GM18951 (cell line): ENCODE measurements around the gene WDR5.

Source experiments
- POLR2A ChIP-seq: IDR thresholded peaks from 4 replicates; pipeline ENCODE4 v1.6.1; 2011; ENCODE audit warnings: mild to moderate bottlenecking; ENCODE audit not compliant: insufficient read length, insufficient read depth; ENCODE audit errors: extremely low read depth
- in situ Hi-C: fragments of 300-500 bp; cut with MboI; formaldehyde crosslinking; loops from one replicate; pipeline ENCODE4 v1.12.0; 2022; ENCODE audit warnings: low sequenced_read_pairs, mixed read lengths, inconsistent platforms; ENCODE audit not compliant: unreplicated experiment

WDR5 gene

DNA sequence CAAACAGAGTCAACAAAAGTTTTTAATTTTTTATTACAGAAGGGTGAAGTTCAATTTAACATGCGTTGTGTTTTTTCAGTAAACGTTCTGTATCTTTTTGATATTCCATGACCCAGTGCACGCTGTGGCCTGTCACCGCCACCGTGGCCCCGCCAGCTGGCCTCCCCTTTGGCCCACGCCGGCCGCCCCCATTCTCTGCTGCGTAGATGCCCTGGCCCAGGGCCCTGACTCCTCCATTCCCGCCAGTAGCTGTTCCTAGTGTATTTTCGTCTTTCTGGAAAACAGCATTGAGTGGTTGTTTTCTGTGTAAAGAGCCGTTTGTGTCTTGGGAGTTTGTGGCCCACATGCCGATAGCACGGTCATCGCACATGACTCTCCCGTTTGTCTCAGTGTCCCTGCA, 22.4 kb downstream of the WDR5 start:
- in situ Hi-C loops, result no loop called here
- TF ChIP-seq POLR2A, result no peak

DNA sequence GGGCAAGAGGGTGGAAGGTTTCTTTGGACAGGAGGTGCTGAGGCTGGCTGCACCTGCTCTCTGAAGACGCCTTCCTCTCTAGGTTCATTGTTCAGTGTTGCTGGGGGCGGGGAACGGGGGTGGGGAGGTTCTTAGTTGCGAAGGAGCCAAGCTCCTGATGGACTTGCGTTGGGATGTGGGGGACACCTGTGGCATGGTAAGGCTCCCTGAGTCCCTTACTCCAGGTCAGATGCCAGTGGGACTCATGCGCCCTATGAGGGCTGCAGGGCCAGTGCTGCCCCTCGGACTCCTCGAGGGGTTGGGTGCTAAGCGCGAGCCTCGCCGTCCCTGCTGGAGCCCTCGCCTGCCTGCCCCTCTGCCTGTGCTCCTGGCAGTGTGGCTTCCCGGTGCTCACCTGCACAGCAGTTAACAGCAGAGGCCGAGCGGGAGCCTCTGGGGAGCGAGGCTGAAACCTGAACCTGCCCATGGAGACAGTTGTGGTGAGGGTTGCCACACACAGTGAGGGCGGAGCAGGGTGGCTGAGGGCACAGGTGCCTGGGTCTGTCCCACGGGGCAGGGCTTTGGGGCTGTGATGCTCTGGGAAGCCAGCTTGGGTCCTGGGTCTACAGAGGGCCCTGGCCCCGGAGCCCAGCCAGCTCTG, 23.0 kb downstream of the WDR5 start:
- in situ Hi-C loops, result no loop called here
- no peak for TF ChIP-seq POLR2A

DNA sequence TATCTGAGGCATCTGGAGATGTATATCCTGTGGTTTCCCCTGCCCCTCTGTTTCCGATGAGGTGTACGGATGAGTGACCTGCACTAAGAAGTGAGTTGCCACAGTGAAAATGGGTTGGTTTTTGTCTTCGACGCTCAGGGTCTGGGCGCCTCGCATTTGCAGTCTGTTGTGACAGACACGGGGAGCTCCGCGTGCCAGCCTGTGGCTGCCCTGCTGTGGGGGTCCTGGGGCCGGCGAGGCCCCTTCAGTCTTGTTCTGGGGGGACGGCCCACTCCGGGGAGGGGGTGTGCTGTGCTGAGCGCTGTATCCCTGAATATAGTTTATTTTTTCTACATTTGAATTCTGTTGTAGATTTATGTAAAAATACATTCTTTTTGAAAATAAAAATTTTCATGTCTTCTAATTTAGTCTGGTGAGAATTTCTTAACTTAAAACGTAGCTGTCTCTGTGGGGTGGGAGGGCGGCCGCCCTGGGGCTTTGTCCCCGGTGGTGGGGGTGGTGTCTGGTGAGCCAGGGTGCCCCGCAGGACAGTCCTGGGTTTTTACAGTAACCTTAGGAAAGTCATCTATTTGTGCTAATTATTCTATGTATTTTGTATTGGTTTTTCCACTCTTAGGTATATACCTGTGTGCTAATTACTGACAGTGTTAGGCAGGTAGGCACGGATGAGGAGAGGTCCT, 23.8 kb downstream of the WDR5 start:
- in situ Hi-C loops, result no loop called here

DNA sequence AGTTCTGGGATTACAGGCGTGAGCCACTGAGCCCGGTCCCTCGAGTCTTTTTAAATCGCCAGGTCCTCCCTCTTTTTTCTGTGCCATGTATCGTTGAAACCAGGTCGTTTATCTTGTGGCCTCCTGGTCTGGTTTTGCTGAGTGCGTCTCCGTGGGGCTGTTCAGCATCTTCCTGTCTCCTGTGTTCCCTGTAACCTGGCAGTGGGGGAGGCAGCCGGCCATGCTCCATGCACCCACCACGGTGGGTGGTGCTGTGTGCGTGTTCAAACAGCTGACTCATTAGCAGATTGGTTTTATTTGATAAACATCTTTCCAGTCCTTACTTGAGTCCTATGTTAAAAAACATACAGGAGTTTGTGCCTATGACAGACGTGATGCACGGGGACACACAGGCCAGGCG, 25.8 kb downstream of the WDR5 start:
- in situ Hi-C loops, result no loop called here
- TF ChIP-seq POLR2A, result no peak

More for the DNA sequence above, 23.8 kb downstream of the WDR5 start:
- no peak for TF ChIP-seq POLR2A

DNA sequence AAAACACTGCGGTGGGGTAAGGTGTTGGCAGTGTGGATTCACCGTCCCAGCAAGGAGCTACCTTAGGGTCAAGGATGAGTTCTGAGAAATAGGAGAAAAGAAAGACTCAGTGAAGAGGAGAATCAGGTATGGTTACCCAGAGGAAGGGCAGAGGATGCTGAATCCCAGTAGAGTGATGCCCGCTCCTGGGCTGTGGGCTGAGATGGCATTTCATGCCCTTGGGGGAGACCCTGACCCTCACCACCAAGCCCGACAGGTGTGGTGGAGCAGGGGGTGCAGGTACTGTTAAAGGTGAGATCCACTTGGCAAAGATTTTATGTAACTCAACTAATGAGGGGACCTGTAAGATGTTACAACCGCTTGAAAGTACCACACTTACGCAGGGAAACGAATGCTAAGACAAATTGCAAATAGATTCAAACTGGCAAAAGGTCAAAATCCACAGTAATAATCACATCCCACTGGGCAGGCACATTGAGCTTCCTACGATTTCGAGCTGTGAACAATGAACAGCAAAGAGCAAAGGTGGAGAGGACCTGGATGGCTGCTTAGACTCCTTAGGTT, 26.4 kb downstream of the WDR5 start:
- in situ Hi-C loops, result no loop called here
- TF ChIP-seq POLR2A, result no peak

DNA sequence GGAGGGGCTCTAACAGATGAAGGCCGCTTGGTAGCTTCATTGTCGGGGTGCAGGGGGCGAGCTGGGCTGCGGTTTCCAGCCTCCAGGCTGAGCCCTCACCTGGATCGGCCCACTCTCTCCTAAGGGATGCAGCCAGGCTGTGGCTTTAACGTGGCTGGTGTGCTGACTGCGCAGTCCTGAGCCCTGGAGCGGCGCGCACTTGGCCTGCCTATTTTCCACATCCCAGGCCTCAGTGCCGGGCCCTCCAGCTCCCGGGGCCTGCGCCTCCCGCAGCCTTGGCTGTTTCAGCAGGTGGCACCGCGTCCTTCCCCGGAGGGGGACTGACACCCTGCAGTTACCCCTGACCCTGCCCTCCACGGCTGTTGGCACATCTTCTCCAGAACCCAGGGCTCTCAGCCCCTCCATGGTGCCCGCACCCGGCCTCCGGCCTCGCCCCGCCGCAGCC, 27.1 kb downstream of the WDR5 start:
- TF ChIP-seq POLR2A, result no peak
- in situ Hi-C loops, result no loop called here

DNA sequence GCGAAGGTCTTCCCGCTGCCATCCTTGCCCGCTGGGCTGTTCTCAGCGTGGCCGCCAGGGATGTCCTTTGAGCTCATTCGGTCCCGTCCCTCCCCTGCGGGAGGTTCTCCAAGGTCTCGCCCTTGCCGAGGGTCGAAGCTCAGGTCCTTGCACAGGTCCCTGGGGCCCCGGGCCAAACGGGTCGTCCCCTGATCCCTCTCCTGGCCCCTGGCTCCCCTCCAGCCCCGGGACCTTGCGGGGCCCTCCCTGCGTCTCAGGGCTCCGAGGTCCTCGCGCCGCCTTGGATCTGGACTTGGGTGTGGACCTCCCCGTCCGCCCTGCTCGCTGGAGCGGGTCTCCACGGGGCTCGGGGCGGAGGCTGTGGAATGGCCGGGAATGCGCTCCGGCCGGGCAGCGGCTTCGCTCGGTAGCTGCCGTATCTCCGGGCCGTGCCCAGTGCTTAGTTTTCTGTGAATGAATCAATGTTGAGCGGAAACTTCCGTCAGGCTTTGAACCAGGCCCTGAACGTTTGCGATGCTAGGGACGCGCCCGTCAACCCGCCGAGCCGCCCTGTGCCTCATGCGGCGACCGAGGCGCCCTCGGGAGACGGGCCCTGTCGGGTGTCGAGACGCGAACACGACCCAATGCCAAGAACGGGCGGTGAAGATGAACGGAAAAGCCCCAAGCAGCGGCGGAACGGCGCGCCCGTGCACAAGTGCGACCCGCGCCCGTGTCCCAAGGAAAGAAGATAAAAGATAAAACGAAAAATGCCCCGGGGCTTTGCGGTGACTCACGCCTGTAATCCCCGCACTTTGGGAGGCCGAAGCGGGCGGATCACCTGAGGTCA, 27.7 kb downstream of the WDR5 start:
- in situ Hi-C loops, result no loop called here
- no peak for TF ChIP-seq POLR2A

DNA sequence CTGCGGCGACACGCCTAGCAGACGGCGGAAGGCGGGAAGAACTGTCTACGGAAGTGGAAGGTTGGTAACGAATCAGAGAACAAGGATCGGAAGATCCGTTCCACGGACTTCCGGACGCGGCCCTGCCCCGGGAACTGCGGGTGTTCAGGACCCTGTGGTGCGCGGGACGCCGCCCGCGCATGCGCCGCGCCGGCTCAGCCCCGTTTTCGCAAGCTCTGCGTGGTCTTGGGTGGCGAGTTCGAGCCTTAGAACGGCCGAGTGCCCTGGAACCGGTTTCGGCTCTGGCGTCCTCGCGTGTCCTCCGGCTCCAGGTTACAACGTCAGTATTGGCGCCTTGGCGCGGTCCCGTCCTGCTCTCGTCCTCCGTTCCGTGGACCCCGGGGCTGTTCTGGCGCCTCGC, 29.0 kb downstream of the WDR5 start:
- TF ChIP-seq POLR2A, result no peak
- in situ Hi-C loops, result loop anchor here (5.0 kb wide), 1 partner anchor 282 kb away; no protein-coding TSS in a partner anchor

DNA sequence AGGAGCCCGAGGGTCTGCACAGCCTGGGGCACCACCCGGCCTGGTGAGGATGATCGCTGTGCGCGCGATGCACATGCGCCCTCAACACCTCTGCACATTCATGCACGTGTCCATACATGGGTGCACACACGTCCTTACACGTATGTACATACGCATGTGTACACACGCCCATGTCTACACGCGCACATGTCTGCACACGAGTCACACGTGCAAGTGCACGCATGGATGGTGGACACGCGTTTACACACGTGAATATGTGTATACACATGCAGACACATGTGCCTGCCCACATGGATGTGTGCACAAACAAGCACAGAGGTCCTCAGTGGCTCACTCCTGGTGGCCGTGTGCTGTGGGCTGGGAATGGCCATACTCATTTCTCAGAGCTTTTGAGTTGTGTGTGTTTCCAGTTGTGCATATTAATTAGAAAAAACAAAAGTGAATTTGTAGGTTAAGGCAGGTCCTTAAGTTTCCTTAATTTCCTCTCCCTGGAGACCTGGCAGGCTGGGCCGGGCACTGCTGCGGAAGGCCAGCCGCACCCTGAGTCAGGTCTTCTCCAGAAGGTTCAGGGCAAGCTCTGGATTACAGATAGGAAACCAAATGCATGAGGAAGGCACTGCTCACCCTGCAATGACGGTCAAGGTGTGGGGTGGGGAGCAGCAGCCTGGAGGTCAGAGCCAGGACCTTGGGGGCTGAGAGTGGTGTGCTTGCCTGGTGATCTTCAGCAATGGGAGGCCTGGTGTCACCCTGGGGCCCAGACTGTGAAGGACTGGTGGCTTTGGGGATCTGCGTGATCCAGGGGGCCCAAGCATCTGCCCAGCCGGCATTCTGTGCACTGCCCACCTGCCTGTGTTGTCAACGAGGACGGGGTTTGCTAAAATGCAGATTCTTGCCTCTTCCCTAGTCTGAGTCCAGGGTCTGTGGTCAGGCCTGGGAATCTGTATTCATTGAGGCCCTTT, 29.8 kb downstream of the WDR5 start:
- in situ Hi-C loops, result loop anchor here (5.0 kb wide), 1 partner anchor 282 kb away; no protein-coding TSS in a partner anchor
- TF ChIP-seq POLR2A, result no peak

DNA sequence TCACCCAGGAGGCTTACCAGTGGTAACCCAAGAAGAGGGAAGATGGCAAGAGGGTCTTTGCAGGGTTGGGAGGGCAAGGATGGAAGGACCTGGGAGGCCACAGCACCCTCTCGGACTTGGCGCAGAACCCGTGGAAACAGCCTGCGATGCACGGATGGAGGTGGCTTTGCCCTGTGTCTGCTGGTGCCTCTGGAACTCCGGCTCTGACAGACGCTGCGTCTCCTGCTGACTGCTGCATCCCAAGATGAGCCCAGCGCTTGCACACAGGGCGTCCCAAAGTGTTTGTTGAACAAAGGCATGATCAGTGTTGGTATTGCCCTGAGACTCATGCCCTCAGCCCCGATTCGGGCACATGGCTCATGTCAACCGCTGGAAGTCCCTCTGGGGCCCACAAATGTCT, 30.5 kb downstream of the WDR5 start:
- in situ Hi-C loops, result loop anchor here (5.0 kb wide), 1 partner anchor 281 kb away; no protein-coding TSS in a partner anchor
- no peak for TF ChIP-seq POLR2A

DNA sequence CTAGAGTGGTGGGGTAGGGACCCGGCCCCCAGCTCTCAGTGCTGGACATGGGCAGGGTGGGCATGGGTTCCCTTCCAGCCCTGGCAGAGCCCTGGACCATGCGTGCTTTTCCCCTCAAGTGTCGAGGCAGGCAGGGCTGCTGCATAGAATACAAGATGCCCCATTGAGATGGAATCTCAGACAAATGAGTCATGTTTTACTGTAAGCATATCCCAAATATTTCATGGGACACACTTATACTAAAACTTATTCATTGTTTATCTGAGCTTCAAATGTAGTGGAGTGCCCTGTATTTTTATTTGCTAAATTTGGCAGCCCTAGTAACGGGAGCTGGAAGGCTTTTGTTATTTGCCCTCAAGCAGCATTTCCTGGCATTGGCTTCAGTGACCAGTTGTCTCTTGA, 31.6 kb downstream of the WDR5 start:
- in situ Hi-C loops, result loop anchor here (5.0 kb wide), 1 partner anchor 280 kb away; no protein-coding TSS in a partner anchor
- no peak for TF ChIP-seq POLR2A

DNA sequence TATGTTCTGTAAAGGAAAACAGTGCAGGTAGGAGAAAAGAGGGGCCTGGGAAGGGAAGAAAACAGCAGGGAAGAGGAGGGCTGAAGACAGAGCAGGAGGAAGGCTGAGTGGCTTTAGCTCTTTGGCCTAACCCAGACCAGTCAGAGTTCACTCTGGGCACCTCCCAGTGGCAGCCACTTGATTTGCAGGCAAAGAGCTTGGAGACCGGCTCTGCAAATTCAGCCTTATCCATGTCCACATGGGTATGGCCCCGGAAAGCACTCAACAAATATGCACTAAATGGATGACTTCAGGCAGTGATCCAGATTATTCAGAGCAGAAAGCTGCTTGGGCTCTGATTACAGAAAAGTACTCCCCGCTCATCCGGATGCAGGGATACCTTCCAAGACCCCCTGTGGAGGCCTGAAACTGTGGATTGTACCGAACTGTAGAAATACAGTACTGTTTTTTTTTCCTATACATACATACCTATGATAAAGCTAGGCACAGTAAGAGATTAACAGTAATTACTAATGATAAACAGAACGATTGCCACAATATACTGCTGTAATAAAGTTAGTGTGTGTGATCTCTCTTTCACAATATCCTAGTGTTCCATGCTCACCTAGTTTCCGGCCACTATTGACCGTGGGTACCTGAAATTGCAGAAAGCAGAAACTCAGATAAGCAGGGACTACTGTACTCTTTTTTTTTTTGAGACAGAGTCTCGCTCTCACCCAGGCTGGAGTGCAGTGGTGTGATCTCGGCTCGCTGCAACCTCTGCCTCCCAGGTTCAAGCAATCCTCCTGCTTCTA, 33.1 kb downstream of the WDR5 start:
- in situ Hi-C loops, result loop anchor here (5.0 kb wide), 1 partner anchor 278 kb away; no protein-coding TSS in a partner anchor
- TF ChIP-seq POLR2A, result no peak
